Thyroid gland (tissue), 4 donors: ENCODE measurements around the gene PLAC9. TPM values are rescaled to one million over a fixed set of nuclear protein-coding genes. Genes with fewer than 3 reads are reported as not detected.

Experiments used
- DNase-seq, 2 donors: peaks; one replicate each; pipeline ENCODE4 v3.0.0-alpha.2; 2019
- H3K27ac ChIP-seq, 3 donors: fragments of 200-600 bp; sonication (generic); 1 replicate in 2 of 3; 2 replicates in 1 of 3; pipeline ENCODE4 v1.5.1; 2016 to 2019; ENCODE audit warnings: mild to moderate bottlenecking in 1 of 3, moderate library complexity in 1 of 3
- H3K27me3 ChIP-seq: fragments of 200-600 bp; sonication (generic); one replicate; pipeline ENCODE4 v1.5.1; 2019
- H3K36me3 ChIP-seq, 2 donors: fragments of 200-600 bp; sonication (generic); one replicate each; pipeline ENCODE4 v1.5.1; 2016 to 2019
- H3K4me1 ChIP-seq, 2 donors: fragments of 200-600 bp; sonication (generic); one replicate each; pipeline ENCODE4 v1.5.1; 2017 to 2019
- H3K4me3 ChIP-seq, 3 donors: fragments of 200-600 bp; sonication (generic); replicated peaks in 1 of 3; 1 replicate in 2 of 3; 2 replicates in 1 of 3; pipeline ENCODE4 v1.5.1; 2016; ENCODE audit warnings: mild to moderate bottlenecking in 1 of 3
- H3K9me3 ChIP-seq: fragments of 200-600 bp; sonication (generic); one replicate; pipeline ENCODE4 v1.5.1; 2017
- POLR2A ChIP-seq, 2 donors: fragments of 450-650 bp; IDR thresholded peaks; one replicate each; pipeline ENCODE4 v1.6.1; 2017; ENCODE audit warnings: antibody characterized with exemption in 2 of 2, mild to moderate bottlenecking in 2 of 2, moderate library complexity in 1 of 2
- WGBS, 2 donors: methylation state at CpG; one replicate each; pipeline ENCODE4 v1.1.5; 2017; 5-methylcytosine and 5-hydroxymethylcytosine counted together
- intact Hi-C: fragments of 100-400 bp; cut with DNase I; formaldehyde crosslinking; loops from one replicate; pipeline ENCODE4 v1.15.1; 2023
- total RNA-seq, 4 donors: library from RNA; depleted of rRNA; stranded (reverse); fragments of >200 nt; gene quantifications; one replicate each; pipeline ENCODE4 v1.2.3, GENCODE V29; 2016
- TF ChIP-seq, protein P1 (sequence below), 6 experiments: fragments of 200-600 bp in 3 of 6; fragments of 450-650 bp in 3 of 6; sonication (generic) in 3 of 6; IDR thresholded peaks; one replicate each; pipeline ENCODE4 v1.5.1; 2016 to 2019; ENCODE audit warnings: antibody characterized with exemption in 6 of 6, mild to moderate bottlenecking in 2 of 6, inconsistent platforms in 1 of 6, moderate library complexity in 1 of 6

The PLAC9 gene
- total RNA-seq, 4 donors from 2014 or later, result 5.5 to 65.6 (median 33.6) TPM

DNA sequence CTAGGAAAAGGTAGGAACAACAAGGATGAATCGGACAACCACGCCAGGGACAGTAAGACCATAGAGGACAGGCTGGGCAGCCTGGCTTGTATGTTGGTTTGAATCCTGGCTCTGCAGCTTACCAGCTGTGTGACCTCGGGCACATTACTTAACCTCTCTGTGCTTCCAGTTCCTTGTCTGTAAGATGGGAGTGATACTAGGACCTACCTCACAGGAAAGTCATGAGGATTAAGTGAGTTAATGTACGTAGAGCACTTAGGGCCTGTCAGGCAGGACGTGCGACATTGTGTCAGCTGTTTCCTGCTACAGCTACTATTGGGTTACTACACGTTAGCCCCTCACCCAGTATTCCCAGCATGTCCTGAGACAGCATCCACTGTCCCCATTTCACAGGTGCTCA is 32.1 kb downstream of the PLAC9 start:
- peak overlapping the region in 1 of 3 donors; percentile 12 for H3K27ac ChIP-seq
- no peaks in the 10 kb centered on the region for H3K9me3 ChIP-seq
- TF ChIP-seq, protein P1, sequence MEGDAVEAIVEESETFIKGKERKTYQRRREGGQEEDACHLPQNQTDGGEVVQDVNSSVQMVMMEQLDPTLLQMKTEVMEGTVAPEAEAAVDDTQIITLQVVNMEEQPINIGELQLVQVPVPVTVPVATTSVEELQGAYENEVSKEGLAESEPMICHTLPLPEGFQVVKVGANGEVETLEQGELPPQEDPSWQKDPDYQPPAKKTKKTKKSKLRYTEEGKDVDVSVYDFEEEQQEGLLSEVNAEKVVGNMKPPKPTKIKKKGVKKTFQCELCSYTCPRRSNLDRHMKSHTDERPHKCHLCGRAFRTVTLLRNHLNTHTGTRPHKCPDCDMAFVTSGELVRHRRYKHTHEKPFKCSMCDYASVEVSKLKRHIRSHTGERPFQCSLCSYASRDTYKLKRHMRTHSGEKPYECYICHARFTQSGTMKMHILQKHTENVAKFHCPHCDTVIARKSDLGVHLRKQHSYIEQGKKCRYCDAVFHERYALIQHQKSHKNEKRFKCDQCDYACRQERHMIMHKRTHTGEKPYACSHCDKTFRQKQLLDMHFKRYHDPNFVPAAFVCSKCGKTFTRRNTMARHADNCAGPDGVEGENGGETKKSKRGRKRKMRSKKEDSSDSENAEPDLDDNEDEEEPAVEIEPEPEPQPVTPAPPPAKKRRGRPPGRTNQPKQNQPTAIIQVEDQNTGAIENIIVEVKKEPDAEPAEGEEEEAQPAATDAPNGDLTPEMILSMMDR (IDR thresholded peaks at IDR 0.05), result no peak
- TF ChIP-seq POLR2A (IDR thresholded peaks at IDR 0.05), result no peak
- H3K27me3 ChIP-seq, result no peaks in the 10 kb centered on the region
- WGBS, 2 donors, result 92 to 97% methylated on average over 7 of the region's 7 CpGs
- DNase-seq, result no peak
- H3K4me3 ChIP-seq, result no peak overlapping the region
- peaks cover 0 to 53% of the 10 kb centered on the region in 2 donors for H3K4me1 ChIP-seq
- intact Hi-C loops, result no loop called here
- peaks cover 19 to 39% of the 10 kb centered on the region in 2 donors for H3K36me3 ChIP-seq

DNA sequence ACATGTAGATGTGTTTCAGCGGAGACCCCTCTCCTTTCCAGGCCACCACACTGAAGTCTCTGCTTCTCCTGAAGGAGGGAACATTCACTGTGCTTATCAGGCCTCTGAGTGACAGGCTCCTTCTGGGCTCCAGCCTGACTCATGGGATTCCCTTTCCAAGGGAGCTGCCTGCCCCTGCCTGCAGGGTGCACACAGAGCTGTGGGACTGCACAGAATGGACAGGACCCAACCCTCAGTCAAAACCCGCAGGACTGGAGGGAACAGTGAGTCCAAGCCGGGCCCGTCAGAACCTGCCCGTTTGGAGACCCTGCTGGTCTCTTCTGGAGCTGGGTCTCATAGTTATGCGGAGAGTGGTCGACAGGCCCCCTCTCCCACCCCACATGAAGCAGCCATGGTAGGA is 32.6 kb downstream of the PLAC9 start:
- Histone ChIP-seq H3K4me3 (no peak overlapping the region), H3K27me3 (no peaks in the 10 kb centered on the region), H3K27ac (peak overlapping the region in 1 of 3 donors; percentile 12), H3K4me1 (peaks cover 0 to 50% of the 10 kb centered on the region in 2 donors), H3K36me3 (peaks cover 19 to 39% of the 10 kb centered on the region in 2 donors), H3K9me3 (no peaks in the 10 kb centered on the region)
- intact Hi-C loops, result no loop called here
- TF ChIP-seq POLR2A (IDR thresholded peaks at IDR 0.05), result no peak
- TF ChIP-seq, protein P1 (IDR thresholded peaks at IDR 0.05), result no peak
- WGBS, 2 donors, result 84 to 93% methylated on average over 3 to 7 of the region's 7 CpGs
- DNase-seq, result no peak

DNA sequence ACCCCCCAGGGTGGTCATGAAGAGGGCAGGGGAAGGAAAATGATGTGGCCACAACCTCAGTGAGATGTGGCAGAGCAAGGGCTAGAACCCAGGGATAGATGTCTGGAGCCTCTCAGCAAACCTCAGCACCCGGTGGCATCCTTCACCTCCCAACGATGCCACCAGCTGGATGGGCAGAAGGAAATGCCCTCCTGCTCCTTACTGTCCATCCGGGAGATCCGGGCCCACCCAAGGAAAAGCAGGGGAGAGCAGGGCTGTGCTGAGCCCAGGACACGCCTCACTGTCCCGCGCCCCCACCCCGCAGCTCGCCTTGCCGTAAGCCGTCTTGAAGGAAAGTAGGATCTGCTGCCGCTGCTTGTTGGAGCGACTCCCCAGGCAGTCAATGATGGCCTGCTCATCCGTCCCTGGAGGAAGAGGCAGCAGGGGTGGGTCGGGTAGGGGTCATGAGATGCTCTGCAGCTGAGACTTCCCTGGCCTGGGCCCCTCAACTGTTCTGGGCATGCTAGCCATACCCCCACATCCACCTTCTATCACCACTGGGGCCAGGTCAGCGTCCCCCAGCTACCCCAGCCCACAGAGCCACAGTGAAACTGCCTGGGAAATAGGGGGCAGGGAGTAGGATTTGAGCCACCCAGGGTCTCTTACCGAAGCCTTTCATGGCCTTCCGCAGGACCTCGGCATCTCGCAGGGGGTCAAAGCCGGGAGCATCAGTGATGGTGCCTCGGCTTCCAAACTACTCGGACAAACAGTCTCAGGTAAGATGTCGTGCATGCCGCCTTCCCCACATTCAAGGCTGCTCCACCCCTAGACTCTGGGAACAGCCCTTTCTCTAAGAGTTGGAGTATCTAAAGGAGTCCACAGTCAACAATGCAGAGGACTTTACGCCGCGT is 34.3 kb downstream of the PLAC9 start:
- WGBS, 2 donors, result 90 to 94% methylated on average over 26 to 28 of the region's 28 CpGs
- DNase-seq, result no peak
- H3K4me1 ChIP-seq, result peaks cover 0 to 50% of the 10 kb centered on the region in 2 donors
- no peaks in the 10 kb centered on the region for H3K9me3 ChIP-seq
- no peak overlapping the region for H3K4me3 ChIP-seq
- H3K27me3 ChIP-seq, result no peaks in the 10 kb centered on the region
- H3K27ac ChIP-seq, result peak overlapping the region; percentile 8 to 56 (median 50)
- intact Hi-C loops, result no loop called here
- TF ChIP-seq, protein P1 (IDR thresholded peaks at IDR 0.05), result no peak
- no peak for TF ChIP-seq POLR2A (IDR thresholded peaks at IDR 0.05)
- H3K36me3 ChIP-seq, result peaks cover 16 to 29% of the 10 kb centered on the region in 2 donors

DNA sequence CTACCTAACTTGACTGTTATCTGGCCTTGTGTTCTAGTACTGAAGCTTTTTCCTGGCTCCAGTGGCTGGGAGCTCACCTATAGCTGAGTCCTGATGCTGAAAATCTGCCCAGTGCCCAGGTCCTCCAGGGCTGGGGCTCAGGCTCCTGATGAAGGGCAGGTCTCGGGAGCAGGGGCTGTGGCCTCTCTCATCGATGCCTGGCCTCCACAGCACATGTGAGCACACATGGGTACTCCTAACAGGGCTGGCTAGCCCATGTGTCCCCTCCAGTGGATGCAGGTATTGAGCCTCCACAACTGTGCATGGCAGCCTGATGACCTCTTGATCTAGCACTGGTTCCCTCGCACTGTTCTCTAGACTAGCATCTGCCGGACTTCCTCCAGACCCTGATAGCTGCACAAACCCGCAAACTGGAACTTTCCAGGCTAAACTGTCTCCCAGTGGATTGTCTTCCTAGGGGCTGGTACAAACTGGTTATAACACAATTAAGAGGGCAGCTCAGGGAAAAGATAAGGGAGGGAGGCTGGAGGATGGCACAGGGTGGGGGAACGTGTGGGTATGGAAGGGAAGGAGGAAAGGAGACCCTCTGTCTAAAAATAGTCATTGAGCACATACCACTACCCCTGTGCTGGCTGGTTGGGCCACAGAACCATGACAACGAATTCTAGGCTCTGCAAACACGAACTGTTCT is 35.1 kb downstream of the PLAC9 start:
- no peaks in the 10 kb centered on the region for H3K27me3 ChIP-seq
- H3K9me3 ChIP-seq, result no peaks in the 10 kb centered on the region
- 77 to 83% methylated on average over 8 of the region's 8 CpGs for WGBS, 2 donors
- no peak overlapping the region for H3K27ac ChIP-seq
- no peak for DNase-seq
- peaks cover 0 to 50% of the 10 kb centered on the region in 2 donors for H3K4me1 ChIP-seq
- intact Hi-C loops, result no loop called here
- TF ChIP-seq, protein P1 (IDR thresholded peaks at IDR 0.05), result no peak
- no peak for TF ChIP-seq POLR2A (IDR thresholded peaks at IDR 0.05)
- peaks cover 9 to 21% of the 10 kb centered on the region in 2 donors for H3K36me3 ChIP-seq
- no peak overlapping the region for H3K4me3 ChIP-seq

DNA sequence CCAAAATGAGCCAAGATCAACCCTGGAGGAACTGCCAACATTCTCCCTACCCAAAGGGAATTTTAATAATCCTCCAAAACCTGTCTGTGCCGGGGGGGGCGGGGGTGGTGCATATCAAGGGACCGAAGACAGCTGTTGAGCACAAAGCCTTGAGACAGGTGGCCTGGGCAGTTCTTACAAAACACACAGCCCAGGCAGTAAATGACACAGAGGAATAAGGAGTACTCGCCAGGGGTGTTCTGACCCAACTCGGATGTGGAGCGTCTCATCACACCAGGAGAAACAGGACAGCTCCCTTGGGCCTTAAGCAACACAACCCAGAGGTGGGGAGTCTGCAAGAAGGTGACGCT is 35.6 kb downstream of the PLAC9 start:
- Histone ChIP-seq H3K27me3 (no peaks in the 10 kb centered on the region), H3K4me3 (no peak overlapping the region), H3K36me3 (peaks cover 9 to 16% of the 10 kb centered on the region in 2 donors), H3K4me1 (peaks cover 0 to 50% of the 10 kb centered on the region in 2 donors), H3K9me3 (no peaks in the 10 kb centered on the region), H3K27ac (no peak overlapping the region)
- TF ChIP-seq POLR2A (IDR thresholded peaks at IDR 0.05), result no peak
- TF ChIP-seq, protein P1 (IDR thresholded peaks at IDR 0.05), result no peak
- WGBS, 2 donors, result 81 to 87% methylated on average over 7 of the region's 7 CpGs
- intact Hi-C loops, result no loop called here
- DNase-seq, result no peak
